A549 (cell line): Measurements from ENCODE around the gene TTC34. TPM values are rescaled to one million over a fixed set of nuclear protein-coding genes. Genes with fewer than 3 reads are reported as not detected.

Experiments
- ATAC-seq, 2 experiments: fragments of 200-7000 bp in 1 of 2; fragments of >200 bp in 1 of 2; cut with Nextera tagmentation in 1 of 2; cut with Tn5 transposase in 1 of 2; 3 replicates each; pipeline versions ENCODE4 v1.8.0 to v1.9.1; 2018 to 2020; ENCODE audit warnings: mild to moderate bottlenecking in 1 of 2, moderate library complexity in 1 of 2
- CTCF ChIA-PET: fragments of 300-600 bp; sonication (Branson Sonifier 250); formaldehyde crosslinking; extraction: SDS; loops from one replicate; lab custom pipeline; 2021; ENCODE audit warnings: antibody characterized with exemption, inconsistent platforms; lab: Yijun Ruan, JAX
- POLR2A ChIA-PET: fragments of 350-600 bp; formaldehyde crosslinking; extraction: SDS; loops from one replicate; lab custom pipeline; 2021; ENCODE audit warnings: antibody characterized with exemption, inconsistent platforms; lab: Yijun Ruan, JAX
- DNase-seq, 2 experiments: peaks; one replicate each; pipeline versions ENCODE4 v3.0.0 to v3.0.0-alpha.2; 2011 to 2016; ENCODE audit warnings: low read depth in 1 of 2, low spot score in 1 of 2
- FAIRE-seq: peaks from 2 replicates; lab custom pipeline; 2011; peaks lifted over from hg19 to GRCh38; lab: Jason Lieb, UNC
- H3K27ac ChIP-seq, 2 experiments: fragments of >200 bp; sonication (Bioruptor Twin); formaldehyde crosslinking; 3 replicates each; pipeline ENCODE4 v1.5.1; 2016 to 2017
- H3K4me1 ChIP-seq: fragments of >200 bp; sonication (Bioruptor Twin); formaldehyde crosslinking; 3 replicates; pipeline ENCODE4 v1.6.1; 2016
- H3K4me2 ChIP-seq: fragments of >200 bp; sonication (Bioruptor Twin); formaldehyde crosslinking; 3 replicates; pipeline ENCODE4 v1.6.1; 2016
- H3K4me3 ChIP-seq: fragments of >200 bp; sonication (Bioruptor Twin); formaldehyde crosslinking; 3 replicates; pipeline ENCODE4 v1.5.1; 2016
- H3K9me3 ChIP-seq: fragments of >200 bp; sonication (Bioruptor Twin); formaldehyde crosslinking; 3 replicates; pipeline ENCODE4 v1.6.1; 2016
- CBX2 ChIP-seq: fragments of 200-600 bp; sonication (generic); IDR thresholded peaks from 2 replicates; pipeline ENCODE4 v1.6.1; 2016; ENCODE audit warnings: low read depth, mild to moderate bottlenecking, borderline replicate concordance
- CEBPB ChIP-seq, 2 experiments: fragments of >200 bp in 1 of 2; sonication (Bioruptor Twin) in 1 of 2; formaldehyde crosslinking in 1 of 2; IDR thresholded peaks; 2 replicates each; pipeline ENCODE4 v1.6.1; 2012 to 2016
- CTCF ChIP-seq: fragments of >200 bp; sonication (Bioruptor Twin); formaldehyde crosslinking; IDR thresholded peaks from 3 replicates; pipeline ENCODE4 v1.5.1; 2016
- E2F6 ChIP-seq: IDR thresholded peaks from 2 replicates; pipeline ENCODE4 v1.6.1; 2012; ENCODE audit warnings: low read depth, borderline replicate concordance
- EHMT2 ChIP-seq: fragments of 200-600 bp; sonication (generic); IDR thresholded peaks from 2 replicates; pipeline ENCODE4 v1.6.1; 2016; ENCODE audit warnings: antibody characterized with exemption, low read depth, mild to moderate bottlenecking, moderate library complexity
- ESRRA ChIP-seq: fragments of 150-350 bp; IDR thresholded peaks from 2 replicates; pipeline ENCODE4 v1.6.1; 2014; ENCODE audit warnings: mild to moderate bottlenecking, low read length, borderline replicate concordance
- FOXS1 ChIP-seq: fragments of 250-450 bp; sonication (Bioruptor Pico); IDR thresholded peaks from 2 replicates; pipeline ENCODE4 v1.5.0; 2020; ENCODE audit warnings: mild to moderate bottlenecking, moderate library complexity
- GATA3 ChIP-seq: IDR thresholded peaks from 2 replicates; pipeline ENCODE4 v1.6.1; 2012; ENCODE audit warnings: borderline replicate concordance
- HMGXB4 ChIP-seq: fragments of 250-450 bp; sonication (Bioruptor Pico); IDR thresholded peaks from 2 replicates; pipeline ENCODE4 v1.5.0; 2021; ENCODE audit warnings: mild to moderate bottlenecking, moderate library complexity, borderline replicate concordance
- JUN ChIP-seq, 2 experiments: fragments of >200 bp; sonication (Bioruptor Twin); formaldehyde crosslinking; IDR thresholded peaks; 2 replicates in 1 of 2; 3 replicates in 1 of 2; pipeline ENCODE4 v1.6.1; 2016 to 2017
- KDM1A ChIP-seq: fragments of 200-600 bp; sonication (generic); IDR thresholded peaks from 2 replicates; pipeline ENCODE4 v1.6.1; 2016; ENCODE audit warnings: low read depth, mild to moderate bottlenecking
- KDM5A ChIP-seq: fragments of 200-600 bp; sonication (generic); IDR thresholded peaks from 2 replicates; pipeline ENCODE4 v1.6.1; 2016; ENCODE audit warnings: antibody characterized with exemption, mild to moderate bottlenecking
- MAFK ChIP-seq: fragments of 450-650 bp; IDR thresholded peaks from 2 replicates; pipeline ENCODE4 v1.6.1; 2014; ENCODE audit not compliant: partially characterized antibody
- MAZ ChIP-seq: fragments of 150-350 bp; IDR thresholded peaks from 2 replicates; pipeline ENCODE4 v1.6.1; 2014; ENCODE audit warnings: antibody characterized with exemption, low read depth, low read length, borderline replicate concordance
- NR3C1 ChIP-seq: fragments of >200 bp; sonication (Bioruptor Twin); formaldehyde crosslinking; IDR thresholded peaks from 3 replicates; pipeline ENCODE4 v1.6.1; 2017
- PHF8 ChIP-seq: fragments of 200-600 bp; sonication (generic); IDR thresholded peaks from 2 replicates; pipeline ENCODE4 v1.6.1; 2016; ENCODE audit warnings: low read depth, mild to moderate bottlenecking, antibody characterized with exemption, moderate library complexity, borderline replicate concordance
- RAD21 ChIP-seq, 2 experiments: fragments of >200 bp in 1 of 2; sonication (Bioruptor Twin) in 1 of 2; formaldehyde crosslinking in 1 of 2; IDR thresholded peaks in 1 of 2; conservative IDR thresholded peaks in 1 of 2; 2 replicates in 1 of 2; 3 replicates in 1 of 2; pipeline ENCODE4 v1.6.1; 2012 to 2018; ENCODE audit warnings: inconsistent platforms in 1 of 2
- REST ChIP-seq: fragments of 200-600 bp; sonication (generic); IDR thresholded peaks from 2 replicates; pipeline ENCODE4 v1.6.1; 2016; ENCODE audit warnings: antibody characterized with exemption, mild to moderate bottlenecking, moderate library complexity
- RNF2 ChIP-seq: fragments of 200-600 bp; sonication (generic); IDR thresholded peaks from 2 replicates; pipeline ENCODE4 v1.6.1; 2016; ENCODE audit warnings: low read depth, mild to moderate bottlenecking, antibody characterized with exemption, moderate library complexity, borderline replicate concordance
- TFCP2L1 ChIP-seq: fragments of 250-450 bp; sonication (Bioruptor Pico); IDR thresholded peaks from 2 replicates; pipeline ENCODE4 v1.5.0; 2021; ENCODE audit warnings: mild to moderate bottlenecking
- TP53 ChIP-seq: fragments of 250-450 bp; sonication (Bioruptor Pico); IDR thresholded peaks from 2 replicates; pipeline ENCODE4 v1.5.0; 2021; ENCODE audit warnings: mild to moderate bottlenecking, moderate library complexity
- WGBS: methylation state at CpG from one replicate; pipeline ENCODE4 v1.1.6; 2017; ENCODE audit errors: missing lambda C conversion rate; 5-methylcytosine and 5-hydroxymethylcytosine counted together
- polyA plus RNA-seq, 4 experiments: library from polyadenylated mRNA; depleted of rRNA in 3 of 4; stranded (reverse); fragments of >200 nt; fragmentation: RNase III in 1 of 4; extraction: RNeasy Plus Mini Kit Qiagen cat#74134 plus additional on column Dnase treatment in 1 of 4; gene quantifications; 2 replicates in 3 of 4; 3 replicates in 1 of 4; pipeline ENCODE4 v1.2.3, GENCODE V29; 2011 to 2017
- TF ChIP-seq, protein P1 (sequence below): fragments of >200 bp; sonication (Bioruptor Twin); formaldehyde crosslinking; IDR thresholded peaks from 3 replicates; pipeline ENCODE4 v1.6.1; 2016
- TF ChIP-seq, protein P2 (sequence below): IDR thresholded peaks from 2 replicates; pipeline ENCODE4 v1.6.1; 2012

Gene TTC34
- polyA plus RNA-seq, 2 of the 4 experiments (the other 2 are of a cell fraction): 0.04 to 0.05 TPM

- no peak for DNase-seq
- H3K4me2 ChIP-seq: no peak overlapping the region
Observed at GRCh38 chr1:2835650-2836159, 34.2 kb upstream of the TTC34 start.

GRCh38 chr1:2834741-2835564 is 33.5 kb upstream of the TTC34 start:
- Histone ChIP-seq H3K27ac (no peak overlapping the region), H3K4me2 (no peak overlapping the region), H3K4me3 (no peak overlapping the region), H3K9me3 (no peaks in the 10 kb centered on the region), H3K4me1 (no peaks in the 10 kb centered on the region)
- ATAC-seq: no peak
- ChIA-PET POLR2A (no interaction called here), CTCF (no interaction called here)
- no peak for DNase-seq
- WGBS: 33% methylated on average over 17 of the region's 27 CpGs
- FAIRE-seq: no peak
- TF ChIP-seq TFCP2L1 (CRISPR knock-in tag) (no peak), CTCF (no peak), E2F6 (no peak), REST (no peak), MAFK (no peak), HMGXB4 (CRISPR knock-in tag) (no peak)
- TF ChIP-seq, protein P1, sequence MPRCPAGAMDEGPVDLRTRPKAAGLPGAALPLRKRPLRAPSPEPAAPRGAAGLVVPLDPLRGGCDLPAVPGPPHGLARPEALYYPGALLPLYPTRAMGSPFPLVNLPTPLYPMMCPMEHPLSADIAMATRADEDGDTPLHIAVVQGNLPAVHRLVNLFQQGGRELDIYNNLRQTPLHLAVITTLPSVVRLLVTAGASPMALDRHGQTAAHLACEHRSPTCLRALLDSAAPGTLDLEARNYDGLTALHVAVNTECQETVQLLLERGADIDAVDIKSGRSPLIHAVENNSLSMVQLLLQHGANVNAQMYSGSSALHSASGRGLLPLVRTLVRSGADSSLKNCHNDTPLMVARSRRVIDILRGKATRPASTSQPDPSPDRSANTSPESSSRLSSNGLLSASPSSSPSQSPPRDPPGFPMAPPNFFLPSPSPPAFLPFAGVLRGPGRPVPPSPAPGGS: no peak

More at GRCh38 chr1:2835650-2836159, 34.2 kb upstream of the TTC34 start:
- Histone ChIP-seq H3K4me3 (no peak overlapping the region), H3K4me1 (no peaks in the 10 kb centered on the region), H3K27ac (no peak overlapping the region), H3K9me3 (no peaks in the 10 kb centered on the region)
- no peak for ATAC-seq
- WGBS: 17% methylated on average over 7 of the region's 10 CpGs
- ChIA-PET CTCF (no interaction called here), POLR2A (no interaction called here)
- TF ChIP-seq CEBPB (IDR thresholded peaks at IDR 0.05) (no peak), FOXS1 (CRISPR knock-in tag) (no peak), KDM5A (no peak), JUN (IDR thresholded peaks at IDR 0.05) (no peak), KDM1A (no peak), MAFK (no peak), EHMT2 (no peak), MAZ (no peak), RAD21 (conservative IDR thresholded peaks at IDR 0.05 in 1 of 2, IDR thresholded peaks at IDR 0.05 in 1 of 2) (no peak), PHF8 (no peak), NR3C1 (no peak), RNF2 (no peak), HMGXB4 (CRISPR knock-in tag) (no peak), GATA3 (no peak), TP53 (CRISPR knock-in tag) (no peak), ESRRA (no peak), CBX2 (no peak), E2F6 (no peak)
- TF ChIP-seq, protein P2, sequence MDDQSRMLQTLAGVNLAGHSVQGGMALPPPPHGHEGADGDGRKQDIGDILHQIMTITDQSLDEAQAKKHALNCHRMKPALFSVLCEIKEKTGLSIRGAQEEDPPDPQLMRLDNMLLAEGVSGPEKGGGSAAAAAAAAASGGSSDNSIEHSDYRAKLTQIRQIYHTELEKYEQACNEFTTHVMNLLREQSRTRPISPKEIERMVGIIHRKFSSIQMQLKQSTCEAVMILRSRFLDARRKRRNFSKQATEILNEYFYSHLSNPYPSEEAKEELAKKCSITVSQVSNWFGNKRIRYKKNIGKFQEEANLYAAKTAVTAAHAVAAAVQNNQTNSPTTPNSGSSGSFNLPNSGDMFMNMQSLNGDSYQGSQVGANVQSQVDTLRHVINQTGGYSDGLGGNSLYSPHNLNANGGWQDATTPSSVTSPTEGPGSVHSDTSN: no peak
- FAIRE-seq: no peak
